ENCODE results near the gene NEU1.
A peak's percentile ranks its signal among the peaks of the same experiment; 100 is the strongest.

NEU1 gene

GRCh38 chr6:31861919-31862343, 690 bp downstream of the NEU1 start:
- Histone ChIP-seq H2AFZ (ENCODE audit: low read length) (no peak overlapping the region), H3F3A (ENCODE audit: low read depth) (no peaks in the 10 kb centered on the region), H3K27me3 (ENCODE audit: insufficient read depth, low read length, poor library complexity, severe bottlenecking) (no peaks in the 10 kb centered on the region), H3K9me3 (ENCODE audit: insufficient read depth, low read depth, low read length) (no peaks in the 10 kb centered on the region), H3K4me2 (ENCODE audit: low read depth, low read length, poor library complexity, severe bottlenecking) (peak overlapping the region; percentile 93), H3K4me3 (ENCODE audit: low read length, poor library complexity, severe bottlenecking) (peak overlapping the region; percentile 96), H3K79me2 (ENCODE audit: insufficient read depth, low read length) (peaks cover 15% of the 10 kb centered on the region), H4K20me1 (ENCODE audit: insufficient read depth, low read length, poor library complexity, severe bottlenecking) (no peaks in the 10 kb centered on the region), H3K4me1 (ENCODE audit: insufficient read depth, low read length, poor library complexity, severe bottlenecking) (peaks cover 21% of the 10 kb centered on the region), H3K9me2 (replicated peaks; ENCODE audit: low read depth, low read length) (no peaks in the 10 kb centered on the region), H3K36me3 (ENCODE audit: insufficient read depth, low read length) (no peaks in the 10 kb centered on the region), H3K9ac (ENCODE audit: low read depth, low read length, poor library complexity, severe bottlenecking) (peak overlapping the region; percentile 69)
- TF ChIP-seq CTCF (conservative IDR thresholded peaks at IDR 0.05; ENCODE audit: low read length) (no peak), EZH2phosphoT487 (IDR thresholded peaks at IDR 0.05; ENCODE audit: borderline replicate concordance) (no peak)

DNA sequence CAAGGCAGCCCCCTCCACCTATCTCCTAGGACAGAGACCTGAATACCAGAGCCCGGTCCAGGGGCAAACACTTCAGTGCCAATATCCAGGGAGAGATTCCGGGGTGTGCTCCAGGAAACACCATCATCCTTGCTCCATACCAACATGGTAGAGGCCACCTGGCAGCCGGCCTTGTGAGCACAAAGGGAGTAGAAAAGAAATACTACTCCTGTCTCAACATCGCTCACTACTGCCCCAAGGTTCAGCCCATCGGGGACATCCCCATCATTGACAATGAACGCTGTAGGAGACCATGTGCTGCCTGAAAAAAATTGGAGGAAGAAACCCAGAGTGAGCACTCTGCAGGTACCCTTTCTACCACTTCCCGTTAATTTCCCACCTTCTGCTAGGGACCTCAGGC, 1.5 kb downstream of the NEU1 start:
- Histone ChIP-seq H3K4me1 (ENCODE audit: insufficient read depth, low read length, poor library complexity, severe bottlenecking) (peaks cover 21% of the 10 kb centered on the region), H3K9me3 (ENCODE audit: insufficient read depth, low read depth, low read length) (no peaks in the 10 kb centered on the region), H3K9me2 (replicated peaks; ENCODE audit: low read depth, low read length) (no peaks in the 10 kb centered on the region), H3K36me3 (ENCODE audit: insufficient read depth, low read length) (no peaks in the 10 kb centered on the region), H3K79me2 (ENCODE audit: insufficient read depth, low read length) (peaks cover 15% of the 10 kb centered on the region), H3K4me2 (ENCODE audit: low read depth, low read length, poor library complexity, severe bottlenecking) (no peak overlapping the region), H3K4me3 (ENCODE audit: low read length, poor library complexity, severe bottlenecking) (peak overlapping the region; percentile 16), H3K27me3 (ENCODE audit: insufficient read depth, low read length, poor library complexity, severe bottlenecking) (no peaks in the 10 kb centered on the region), H3F3A (ENCODE audit: low read depth) (no peaks in the 10 kb centered on the region), H4K20me1 (ENCODE audit: insufficient read depth, low read length, poor library complexity, severe bottlenecking) (no peaks in the 10 kb centered on the region), H3K9ac (ENCODE audit: low read depth, low read length, poor library complexity, severe bottlenecking) (no peak overlapping the region), H2AFZ (ENCODE audit: low read length) (no peak overlapping the region)
- TF ChIP-seq EZH2phosphoT487 (IDR thresholded peaks at IDR 0.05; ENCODE audit: borderline replicate concordance) (no peak), CTCF (conservative IDR thresholded peaks at IDR 0.05; ENCODE audit: low read length) (no peak)

DNA sequence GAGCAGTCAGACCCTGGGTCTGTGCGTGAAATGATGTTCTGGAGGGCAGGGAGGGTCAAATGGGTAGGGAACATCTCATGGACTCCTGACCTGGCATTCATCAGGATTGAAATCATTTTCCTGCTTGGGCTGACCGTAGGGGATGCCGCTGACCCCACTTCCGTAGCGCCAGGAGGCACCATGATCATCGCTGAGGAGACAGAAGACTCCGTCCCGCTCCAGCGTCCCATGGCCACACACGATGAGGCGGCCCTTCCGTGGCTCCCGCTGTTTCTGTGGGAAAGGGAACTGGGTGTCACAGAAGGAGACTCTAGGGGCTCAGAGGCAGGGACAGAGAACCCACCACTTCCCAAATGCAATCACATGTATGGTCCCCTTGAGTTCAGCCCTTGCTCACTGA, 2.3 kb downstream of the NEU1 start:
- TF ChIP-seq EZH2phosphoT487 (IDR thresholded peaks at IDR 0.05; ENCODE audit: borderline replicate concordance) (no peak), CTCF (conservative IDR thresholded peaks at IDR 0.05; ENCODE audit: low read length) (no peak)
- Histone ChIP-seq H3K27me3 (ENCODE audit: insufficient read depth, low read length, poor library complexity, severe bottlenecking) (no peaks in the 10 kb centered on the region), H4K20me1 (ENCODE audit: insufficient read depth, low read length, poor library complexity, severe bottlenecking) (no peaks in the 10 kb centered on the region), H3F3A (ENCODE audit: low read depth) (no peaks in the 10 kb centered on the region), H3K9me2 (replicated peaks; ENCODE audit: low read depth, low read length) (no peaks in the 10 kb centered on the region), H3K9ac (ENCODE audit: low read depth, low read length, poor library complexity, severe bottlenecking) (no peak overlapping the region), H3K79me2 (ENCODE audit: insufficient read depth, low read length) (peaks cover 15% of the 10 kb centered on the region), H2AFZ (ENCODE audit: low read length) (no peak overlapping the region), H3K4me3 (ENCODE audit: low read length, poor library complexity, severe bottlenecking) (no peak overlapping the region), H3K9me3 (ENCODE audit: insufficient read depth, low read depth, low read length) (no peaks in the 10 kb centered on the region), H3K4me1 (ENCODE audit: insufficient read depth, low read length, poor library complexity, severe bottlenecking) (peaks cover 21% of the 10 kb centered on the region), H3K4me2 (ENCODE audit: low read depth, low read length, poor library complexity, severe bottlenecking) (no peak overlapping the region), H3K36me3 (ENCODE audit: insufficient read depth, low read length) (no peaks in the 10 kb centered on the region)

Data from Loucy (cell line).